ENCODE data around the gene PXMP2.

Gene PXMP2

GRCh38 chr12:132703641-132704040 lies 16.3 kb downstream of the PXMP2 start:
- H3K27ac ChIP-seq: no peak overlapping the region
- no peaks in the 10 kb centered on the region for H3K36me3 ChIP-seq (ENCODE audit: insufficient read depth)
- no peak overlapping the region for H3K4me3 ChIP-seq (IDR thresholded peaks at IDR 0.05; ENCODE audit: insufficient read depth, low read depth, low read length)
- no peak overlapping the region for H2AFZ ChIP-seq (ENCODE audit: low read depth)
- H3K4me2 ChIP-seq: no peak overlapping the region
- TF ChIP-seq CTCF (conservative IDR thresholded peaks at IDR 0.05; ENCODE audit: low read depth, low read length): no peak
- no peaks in the 10 kb centered on the region for H4K20me1 ChIP-seq (ENCODE audit: insufficient read depth)
- no peaks in the 10 kb centered on the region for H3K4me1 ChIP-seq (ENCODE audit: low read depth, poor library complexity, severe bottlenecking)
- H3K27me3 ChIP-seq (ENCODE audit: insufficient read depth, low read depth): no peaks in the 10 kb centered on the region
- no peaks in the 10 kb centered on the region for H3K79me2 ChIP-seq (ENCODE audit: insufficient read depth, low read depth)
- no peak overlapping the region for H3K9ac ChIP-seq

- Histone ChIP-seq H3K27ac (no peak overlapping the region), H2AFZ (ENCODE audit: low read depth) (no peak overlapping the region), H3K27me3 (ENCODE audit: insufficient read depth, low read depth) (no peaks in the 10 kb centered on the region), H3K79me2 (ENCODE audit: insufficient read depth, low read depth) (peaks cover 11% of the 10 kb centered on the region), H3K36me3 (ENCODE audit: insufficient read depth) (no peaks in the 10 kb centered on the region), H3K4me1 (ENCODE audit: low read depth, poor library complexity, severe bottlenecking) (no peaks in the 10 kb centered on the region), H3K9ac (no peak overlapping the region), H4K20me1 (ENCODE audit: insufficient read depth) (no peaks in the 10 kb centered on the region), H3K4me2 (no peak overlapping the region), H3K4me3 (IDR thresholded peaks at IDR 0.05; ENCODE audit: insufficient read depth, low read depth, low read length) (no peak overlapping the region)
- TF ChIP-seq CTCF (conservative IDR thresholded peaks at IDR 0.05; ENCODE audit: low read depth, low read length): no peak
Observed at GRCh38 chr12:132707241-132707640, 19.9 kb downstream of the PXMP2 start.

- no peak for TF ChIP-seq CTCF (conservative IDR thresholded peaks at IDR 0.05; ENCODE audit: low read depth, low read length)
- Histone ChIP-seq H3K4me2 (no peak overlapping the region), H3K9ac (no peak overlapping the region), H3K79me2 (ENCODE audit: insufficient read depth, low read depth) (peaks cover 20% of the 10 kb centered on the region), H3K4me3 (IDR thresholded peaks at IDR 0.05; ENCODE audit: insufficient read depth, low read depth, low read length) (no peak overlapping the region), H3K27me3 (ENCODE audit: insufficient read depth, low read depth) (no peaks in the 10 kb centered on the region), H3K36me3 (ENCODE audit: insufficient read depth) (no peaks in the 10 kb centered on the region), H3K27ac (no peak overlapping the region), H3K4me1 (ENCODE audit: low read depth, poor library complexity, severe bottlenecking) (no peaks in the 10 kb centered on the region), H4K20me1 (ENCODE audit: insufficient read depth) (no peaks in the 10 kb centered on the region), H2AFZ (ENCODE audit: low read depth) (no peak overlapping the region)
Observed at GRCh38 chr12:132708150-132708549, 20.8 kb downstream of the PXMP2 start.

- no peak for TF ChIP-seq CTCF (conservative IDR thresholded peaks at IDR 0.05; ENCODE audit: low read depth, low read length)
- no peaks in the 10 kb centered on the region for H3K36me3 ChIP-seq (ENCODE audit: insufficient read depth)
- peak overlapping the region; percentile 57 for H3K27ac ChIP-seq
- H4K20me1 ChIP-seq (ENCODE audit: insufficient read depth): no peaks in the 10 kb centered on the region
- no peak overlapping the region for H3K4me3 ChIP-seq (IDR thresholded peaks at IDR 0.05; ENCODE audit: insufficient read depth, low read depth, low read length)
- H3K27me3 ChIP-seq (ENCODE audit: insufficient read depth, low read depth): no peaks in the 10 kb centered on the region
- peak overlapping the region; percentile 42; the same call in 1 of the 2 replicates for H3K4me2 ChIP-seq
- peak overlapping the region; percentile 61 for H2AFZ ChIP-seq (ENCODE audit: low read depth)
- H3K79me2 ChIP-seq (ENCODE audit: insufficient read depth, low read depth): peaks cover 37% of the 10 kb centered on the region
- no peaks in the 10 kb centered on the region for H3K4me1 ChIP-seq (ENCODE audit: low read depth, poor library complexity, severe bottlenecking)
- peak overlapping the region; percentile 53; the same call in 1 of the 2 replicates for H3K9ac ChIP-seq
Observed at GRCh38 chr12:132710043-132710404, 22.6 kb downstream of the PXMP2 start.

Data from KMS-11 (cell line).